ENCODE results near the gene ALPK3. TPM values are rescaled to one million over a fixed set of nuclear protein-coding genes. Genes with fewer than 3 reads are reported as not detected.

ALPK3 gene
- polyA plus RNA-seq, 4 donors: 0.22 to 8.0 (median 0.93) TPM

DNA sequence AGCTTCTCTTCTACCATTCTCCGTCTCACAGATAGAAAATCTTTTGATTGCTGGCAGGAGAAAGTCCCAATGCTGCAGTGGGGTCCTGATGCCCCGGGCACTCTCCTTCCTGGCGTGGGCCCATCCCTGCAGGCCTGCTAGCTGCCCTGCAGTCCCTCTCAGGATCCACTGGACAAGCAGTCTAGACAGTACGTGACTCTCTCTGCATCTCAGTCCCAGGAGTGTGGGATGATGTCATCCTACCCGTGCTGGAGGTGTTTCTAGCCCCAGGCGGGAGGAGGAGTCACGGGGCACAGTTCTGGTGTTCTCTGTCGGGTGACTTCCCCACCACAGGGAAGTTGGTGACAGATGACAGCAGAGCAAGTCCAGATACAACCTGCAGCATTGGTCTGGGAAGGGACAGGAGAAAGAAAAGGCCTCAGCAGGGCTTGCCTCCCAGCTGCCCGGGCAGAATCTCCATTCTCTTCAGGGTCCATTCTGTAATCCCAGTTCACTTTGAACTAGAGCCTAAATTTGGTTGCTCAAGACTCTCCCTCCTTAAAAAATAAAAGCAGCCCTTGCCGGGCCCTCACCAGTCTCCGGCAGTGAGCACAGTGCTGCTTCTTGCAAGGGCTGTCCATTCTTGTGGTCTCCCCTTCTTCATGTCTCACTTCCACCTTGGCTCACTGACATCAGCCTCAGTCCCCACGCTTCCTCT is 97.9 kb downstream of the ALPK3 start:
- H3K9me3 ChIP-seq (ENCODE audit: control insufficient read depth in 2 of 2, insufficient read depth in 1 of 2, low read depth in 1 of 2, low read length in 1 of 2): no peaks in the 10 kb centered on the region
- WGBS, 3 donors: 53 to 56% (median 54%) methylated on average over 12 of the region's 12 CpGs
- no peaks in the 10 kb centered on the region for H3K27me3 ChIP-seq (ENCODE audit: control insufficient read depth in 3 of 3, insufficient read depth in 3 of 3, low read length in 3 of 3)
- H3K4me3 ChIP-seq (ENCODE audit: low read depth in 1 of 3, low read length in 3 of 3): no peak overlapping the region
- FAIRE-seq (no peak), DNase-seq (peak; percentile 70 to 94)
- H3K36me3 ChIP-seq (ENCODE audit: control insufficient read depth in 3 of 3, insufficient read depth in 2 of 3, low read depth in 1 of 3, low read length in 3 of 3): peaks cover 0 to 57% (median 0%) of the 10 kb centered on the region in 3 donors
- peak overlapping the region in 2 of 3 donors; percentile 8 to 67 for H3K27ac ChIP-seq (ENCODE audit: low read depth in 1 of 3, low read length in 2 of 3)
- peaks cover 0 to 38% (median 14%) of the 10 kb centered on the region in 3 donors for H3K4me1 ChIP-seq (ENCODE audit: control insufficient read depth in 3 of 3, insufficient read depth in 2 of 3, low read depth in 1 of 3, low read length in 2 of 3)

DNA sequence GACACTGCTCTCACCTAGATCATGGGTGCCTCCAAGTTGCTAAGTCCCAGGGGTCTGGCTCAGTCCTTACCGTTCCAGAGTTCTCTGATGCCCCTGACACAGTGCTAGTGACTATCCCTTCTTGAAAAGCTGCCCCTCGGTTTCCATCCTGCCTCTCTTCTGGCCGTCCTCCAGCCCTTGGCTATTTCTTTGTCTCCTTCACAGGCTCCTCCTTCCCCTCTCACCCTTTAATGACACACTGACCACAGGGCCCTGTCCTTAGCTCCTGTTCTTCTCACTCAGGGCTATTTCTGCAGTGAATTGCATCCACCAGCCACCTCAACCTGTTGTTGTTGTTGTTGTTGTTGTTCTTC is 98.4 kb downstream of the ALPK3 start:
- Histone ChIP-seq H3K27me3 (ENCODE audit: control insufficient read depth in 3 of 3, insufficient read depth in 3 of 3, low read length in 3 of 3) (no peaks in the 10 kb centered on the region), H3K9me3 (ENCODE audit: control insufficient read depth in 2 of 2, insufficient read depth in 1 of 2, low read depth in 1 of 2, low read length in 1 of 2) (no peaks in the 10 kb centered on the region), H3K36me3 (ENCODE audit: control insufficient read depth in 3 of 3, insufficient read depth in 2 of 3, low read depth in 1 of 3, low read length in 3 of 3) (peaks cover 0 to 56% (median 0%) of the 10 kb centered on the region in 3 donors), H3K4me3 (ENCODE audit: low read depth in 1 of 3, low read length in 3 of 3) (no peak overlapping the region), H3K27ac (ENCODE audit: low read depth in 1 of 3, low read length in 2 of 3) (peak overlapping the region in 2 of 3 donors; percentile 8 to 61), H3K4me1 (ENCODE audit: control insufficient read depth in 3 of 3, insufficient read depth in 2 of 3, low read depth in 1 of 3, low read length in 2 of 3) (peaks cover 0 to 38% (median 14%) of the 10 kb centered on the region in 3 donors)
- no peak for FAIRE-seq
- no peak for DNase-seq
- WGBS, 3 donors: 77 to 87% (median 83%) methylated on average over 3 of the region's 3 CpGs

DNA sequence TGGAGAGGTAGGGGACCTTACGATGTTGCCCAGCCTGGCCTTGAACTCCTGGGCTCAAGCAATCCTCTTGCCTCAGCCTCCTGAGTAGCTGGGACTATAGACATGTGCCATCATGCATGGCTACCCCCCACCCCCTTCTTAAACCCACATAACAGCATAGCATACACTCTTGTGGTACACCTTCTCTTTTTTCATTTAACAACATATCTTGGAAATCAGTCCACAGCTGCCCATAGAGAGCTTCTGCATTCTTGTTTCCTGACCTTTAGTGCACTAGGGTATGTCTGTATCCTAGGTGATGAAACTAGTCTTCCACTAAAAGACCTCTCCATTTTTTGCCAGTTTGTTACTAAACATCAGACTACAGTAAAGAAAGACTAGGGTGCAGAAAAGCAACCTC is 100.3 kb downstream of the ALPK3 start:
- Histone ChIP-seq H3K36me3 (ENCODE audit: control insufficient read depth in 3 of 3, insufficient read depth in 2 of 3, low read depth in 1 of 3, low read length in 3 of 3) (peaks cover 0 to 63% (median 0%) of the 10 kb centered on the region in 3 donors), H3K4me1 (ENCODE audit: control insufficient read depth in 3 of 3, insufficient read depth in 2 of 3, low read depth in 1 of 3, low read length in 2 of 3) (peaks cover 0 to 21% (median 3%) of the 10 kb centered on the region in 3 donors), H3K9me3 (ENCODE audit: control insufficient read depth in 2 of 2, insufficient read depth in 1 of 2, low read depth in 1 of 2, low read length in 1 of 2) (no peaks in the 10 kb centered on the region), H3K27me3 (ENCODE audit: control insufficient read depth in 3 of 3, insufficient read depth in 3 of 3, low read length in 3 of 3) (no peaks in the 10 kb centered on the region), H3K4me3 (ENCODE audit: low read depth in 1 of 3, low read length in 3 of 3) (no peak overlapping the region), H3K27ac (ENCODE audit: low read depth in 1 of 3, low read length in 2 of 3) (no peak overlapping the region)
- FAIRE-seq (no peak), DNase-seq (no peak)
- 88 to 94% (median 88%) methylated on average over 1 of the region's 1 CpG for WGBS, 3 donors

DNA sequence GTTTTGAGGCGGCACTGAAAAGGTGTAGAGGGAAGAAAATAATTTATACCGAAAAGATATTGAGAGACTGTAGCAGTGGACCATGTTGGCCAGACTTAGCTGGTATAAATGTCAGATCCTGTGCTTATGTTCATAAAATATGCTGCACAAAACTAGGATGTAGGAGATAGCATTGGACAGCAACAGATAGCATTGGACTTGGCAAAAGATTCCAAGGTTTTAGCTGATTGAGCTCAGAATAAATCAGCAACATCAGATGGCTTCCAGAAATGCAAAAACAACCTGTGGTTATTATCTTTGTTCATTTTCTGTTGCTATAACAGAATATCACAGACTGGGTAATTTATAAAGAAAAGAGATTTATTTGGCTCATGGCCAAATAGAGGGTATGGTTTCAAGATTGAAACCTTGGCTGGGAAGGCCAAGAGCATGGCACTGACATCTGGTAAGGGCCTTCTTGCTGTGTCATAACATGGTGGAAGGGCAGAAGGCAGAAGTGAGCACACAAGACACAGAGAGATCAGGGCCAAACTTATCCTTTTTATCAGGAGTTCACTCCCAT is 102.0 kb downstream of the ALPK3 start:
- Histone ChIP-seq H3K4me1 (ENCODE audit: control insufficient read depth in 3 of 3, insufficient read depth in 2 of 3, low read depth in 1 of 3, low read length in 2 of 3) (peaks cover 0 to 13% (median 0%) of the 10 kb centered on the region in 3 donors), H3K4me3 (ENCODE audit: low read depth in 1 of 3, low read length in 3 of 3) (no peak overlapping the region), H3K36me3 (ENCODE audit: control insufficient read depth in 3 of 3, insufficient read depth in 2 of 3, low read depth in 1 of 3, low read length in 3 of 3) (peaks cover 0 to 61% (median 2%) of the 10 kb centered on the region in 3 donors), H3K9me3 (ENCODE audit: control insufficient read depth in 2 of 2, insufficient read depth in 1 of 2, low read depth in 1 of 2, low read length in 1 of 2) (no peaks in the 10 kb centered on the region), H3K27ac (ENCODE audit: low read depth in 1 of 3, low read length in 2 of 3) (no peak overlapping the region), H3K27me3 (ENCODE audit: control insufficient read depth in 3 of 3, insufficient read depth in 3 of 3, low read length in 3 of 3) (no peaks in the 10 kb centered on the region)
- DNase-seq (peak in 1 of 2 donors; percentile 27), FAIRE-seq (no peak)
- 95 to 98% (median 96%) methylated on average over 2 of the region's 2 CpGs for WGBS, 3 donors

DNA sequence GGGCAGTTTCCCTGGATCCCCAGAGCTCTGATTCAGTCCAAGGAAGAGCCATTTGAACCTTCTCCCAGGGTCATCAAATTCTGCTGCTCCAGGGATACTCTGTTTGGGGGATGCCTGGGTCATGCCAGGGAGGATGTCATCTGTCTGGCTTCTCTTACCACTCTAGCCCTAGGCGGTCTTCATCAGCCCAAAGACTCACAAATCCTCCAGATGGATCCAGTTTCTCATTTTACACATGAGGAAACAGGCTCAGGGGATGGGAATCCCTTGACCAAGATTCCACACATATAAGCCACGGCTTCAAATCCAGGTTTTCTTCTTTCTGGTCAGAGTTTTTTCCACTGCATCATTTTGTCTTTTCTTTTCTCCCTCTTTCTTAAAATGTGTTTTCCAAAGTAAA is 104.0 kb downstream of the ALPK3 start:
- WGBS, 3 donors: 84 to 98% (median 96%) methylated on average over 2 of the region's 2 CpGs
- H3K27ac ChIP-seq (ENCODE audit: low read depth in 1 of 3, low read length in 2 of 3): no peak overlapping the region
- H3K27me3 ChIP-seq (ENCODE audit: control insufficient read depth in 3 of 3, insufficient read depth in 3 of 3, low read length in 3 of 3): no peaks in the 10 kb centered on the region
- H3K4me1 ChIP-seq (ENCODE audit: control insufficient read depth in 3 of 3, insufficient read depth in 2 of 3, low read depth in 1 of 3, low read length in 2 of 3): peaks cover 0 to 10% (median 0%) of the 10 kb centered on the region in 3 donors
- no peak for DNase-seq
- no peaks in the 10 kb centered on the region for H3K9me3 ChIP-seq (ENCODE audit: control insufficient read depth in 2 of 2, insufficient read depth in 1 of 2, low read depth in 1 of 2, low read length in 1 of 2)
- H3K36me3 ChIP-seq (ENCODE audit: control insufficient read depth in 3 of 3, insufficient read depth in 2 of 3, low read depth in 1 of 3, low read length in 3 of 3): peaks cover 0 to 56% (median 3%) of the 10 kb centered on the region in 3 donors
- H3K4me3 ChIP-seq (ENCODE audit: low read depth in 1 of 3, low read length in 3 of 3): no peak overlapping the region
- FAIRE-seq: no peak

DNA sequence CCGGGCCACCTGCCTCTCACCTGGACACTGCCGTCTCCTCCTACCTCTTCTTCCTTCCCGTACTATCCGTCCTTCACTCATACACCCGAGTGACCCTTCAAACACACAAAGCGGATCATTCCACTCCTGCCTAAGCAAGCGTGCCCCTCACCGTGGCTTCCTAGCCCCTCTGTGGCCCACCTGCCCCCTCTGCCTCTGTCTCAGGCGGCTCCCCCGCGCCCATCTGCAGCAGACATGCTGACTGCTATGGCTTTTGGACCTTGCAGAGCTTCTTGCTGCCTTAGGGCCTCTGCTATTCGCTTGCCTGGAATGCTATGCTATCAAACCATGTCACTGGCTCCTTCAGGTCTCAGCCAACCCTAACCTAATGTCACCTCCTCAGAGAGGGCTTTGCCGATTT is 105.4 kb downstream of the ALPK3 start:
- FAIRE-seq: no peak
- no peak for DNase-seq
- Histone ChIP-seq H3K27ac (ENCODE audit: low read depth in 1 of 3, low read length in 2 of 3) (no peak overlapping the region), H3K36me3 (ENCODE audit: control insufficient read depth in 3 of 3, insufficient read depth in 2 of 3, low read depth in 1 of 3, low read length in 3 of 3) (peaks cover 0 to 51% (median 3%) of the 10 kb centered on the region in 3 donors), H3K27me3 (ENCODE audit: control insufficient read depth in 3 of 3, insufficient read depth in 3 of 3, low read length in 3 of 3) (no peaks in the 10 kb centered on the region), H3K4me3 (ENCODE audit: low read depth in 1 of 3, low read length in 3 of 3) (no peak overlapping the region), H3K9me3 (ENCODE audit: control insufficient read depth in 2 of 2, insufficient read depth in 1 of 2, low read depth in 1 of 2, low read length in 1 of 2) (no peaks in the 10 kb centered on the region), H3K4me1 (ENCODE audit: control insufficient read depth in 3 of 3, insufficient read depth in 2 of 3, low read depth in 1 of 3, low read length in 2 of 3) (peaks cover 0 to 17% (median 0%) of the 10 kb centered on the region in 3 donors)
- 92 to 95% (median 94%) methylated on average over 13 of the region's 13 CpGs for WGBS, 3 donors

Other genes starting within 250 kb of the ALPK3 start
- 10 to 100 TPM in 1 of 4 donors, 1 to 10 TPM in 3; 3.2 to 14.0 (median 4.5) TPM for gene ZSCAN2, start 216.3 kb upstream of the ALPK3 start, polyA plus RNA-seq
- gene WDR73, start 163.1 kb upstream of the ALPK3 start, polyA plus RNA-seq: 10 to 100 TPM in 2 of 4 donors, 1 to 10 TPM in 2; 6.3 to 29.4 (median 10.7) TPM
- 1 to 10 TPM; 1.8 to 7.7 (median 2.4) TPM for gene NMB, start 159.2 kb upstream of the ALPK3 start, polyA plus RNA-seq
- 100 to 1,000 TPM; 110 to 156 (median 148) TPM for gene SEC11A, start 101.2 kb upstream of the ALPK3 start, polyA plus RNA-seq
- gene ZNF592, start 68.8 kb upstream of the ALPK3 start, polyA plus RNA-seq: 10 to 100 TPM in 2 of 4 donors, 1 to 10 TPM in 2; 7.6 to 23.5 (median 12.4) TPM
- 10 to 100 TPM in 3 of 4 donors, 1 to 10 TPM in 1; 4.4 to 64.6 (median 31.2) TPM for gene SLC28A1, start 67.3 kb downstream of the ALPK3 start, polyA plus RNA-seq
- gene PDE8A, start 164.5 kb downstream of the ALPK3 start, polyA plus RNA-seq: 10 to 100 TPM; 18.4 to 62.0 (median 26.8) TPM

Data from small intestine (tissue), 7 donors.